Medulla oblongata (tissue), 1 donor: ENCODE results near the gene ALKBH4.
"Not testable (repeated sequence)": the region's sequence is repeated elsewhere in the genome, so short reads cannot be mapped to it uniquely, and the experiment has no call there.

Experiments used
- DNase-seq: peaks from one replicate; pipeline ENCODE4 v3.0.0-alpha.2; 2015; ENCODE audit errors: extremely low spot score

The ALKBH4 gene

DNA sequence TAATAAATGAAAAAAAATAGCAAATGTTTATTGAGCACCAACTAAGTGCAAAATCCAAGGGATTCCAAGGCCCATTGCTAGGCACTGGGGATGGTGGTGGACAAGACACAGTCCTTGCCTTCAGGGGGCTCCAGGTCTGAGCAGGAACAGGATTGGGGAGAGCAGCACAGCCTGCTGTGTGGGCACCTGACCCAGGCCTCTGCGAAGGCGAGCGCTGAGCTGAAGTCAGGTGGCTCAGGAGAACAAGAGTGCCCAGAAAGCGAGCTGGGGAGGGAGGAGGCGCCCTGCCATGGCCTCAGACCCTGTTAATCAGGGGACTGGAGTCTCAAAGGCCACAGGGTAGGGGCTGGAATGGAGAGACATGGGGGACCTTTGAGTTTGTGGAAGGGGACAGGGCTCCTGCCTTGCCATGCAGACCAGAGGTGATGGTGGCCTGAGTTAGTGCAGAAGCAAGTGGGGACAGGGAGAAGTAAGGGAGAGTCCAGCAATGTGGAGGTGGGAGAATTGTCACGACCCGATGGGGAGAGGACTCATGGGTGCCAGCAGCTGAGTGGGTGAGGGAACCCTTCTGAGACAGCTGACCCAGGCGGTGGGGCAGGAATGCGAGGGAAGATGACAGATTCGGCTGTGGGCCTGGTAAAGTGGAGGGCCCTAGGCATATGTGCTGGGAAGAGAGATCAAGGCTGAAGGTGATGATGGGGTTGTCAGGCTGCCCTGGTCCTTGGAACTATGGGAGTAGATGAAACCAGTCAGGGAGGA is 35.3 kb downstream of the ALKBH4 start:
- DNase-seq = no peak

- no peak for DNase-seq
Measured at GRCh38 chr7:102427019-102427405, 37.7 kb downstream of the ALKBH4 start.

GRCh38 chr7:102426268-102427018 is 38.2 kb downstream of the ALKBH4 start:
- DNase-seq = peak; percentile 74

GRCh38 chr7:102425639-102426267 is 38.9 kb downstream of the ALKBH4 start:
- DNase-seq = peak; percentile 60

DNA sequence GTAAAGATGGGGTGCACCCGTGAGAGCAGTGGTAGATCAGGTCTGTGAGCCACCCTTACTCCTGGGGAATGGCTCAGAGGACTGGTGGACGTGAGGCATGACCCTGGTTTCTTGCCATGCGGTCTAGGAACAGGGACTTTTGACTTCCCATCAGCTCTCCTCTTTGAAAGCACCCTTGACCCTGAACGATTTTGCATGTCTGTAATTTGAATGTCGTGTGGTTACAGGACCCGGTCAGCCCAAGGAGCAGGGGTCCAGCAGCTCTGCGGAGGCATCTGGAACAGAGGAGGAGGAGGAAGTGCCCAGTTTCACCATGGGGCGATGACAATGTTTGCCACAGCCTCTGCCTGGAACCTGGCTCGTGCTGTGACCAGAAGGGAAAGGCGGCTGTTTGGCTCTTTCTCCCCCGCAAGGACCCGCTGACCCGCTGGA is 39.9 kb downstream of the ALKBH4 start:
- DNase-seq = peak; percentile 53

DNA sequence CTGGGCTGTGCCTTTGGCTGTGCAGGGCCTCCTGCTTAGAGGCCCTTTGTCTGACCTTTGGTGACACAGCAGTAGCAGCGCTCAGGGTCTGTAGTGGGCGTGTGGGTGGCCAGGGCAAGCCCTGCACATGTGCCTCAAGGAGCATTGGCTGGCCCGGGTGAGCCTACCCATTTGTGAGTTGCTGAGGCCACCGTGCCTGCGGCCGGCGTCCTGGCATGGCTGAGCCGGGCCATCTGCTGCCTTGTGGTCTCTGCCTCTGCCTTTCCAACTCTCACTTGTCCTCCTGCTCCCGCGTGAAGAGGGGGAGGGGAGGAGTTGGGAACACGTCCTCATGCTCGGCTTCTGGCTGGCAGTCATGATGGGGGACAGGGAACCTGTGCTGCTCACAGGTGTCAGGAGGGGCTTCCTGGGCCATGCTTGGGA is 40.5 kb downstream of the ALKBH4 start:
- DNase-seq = no peak

DNA sequence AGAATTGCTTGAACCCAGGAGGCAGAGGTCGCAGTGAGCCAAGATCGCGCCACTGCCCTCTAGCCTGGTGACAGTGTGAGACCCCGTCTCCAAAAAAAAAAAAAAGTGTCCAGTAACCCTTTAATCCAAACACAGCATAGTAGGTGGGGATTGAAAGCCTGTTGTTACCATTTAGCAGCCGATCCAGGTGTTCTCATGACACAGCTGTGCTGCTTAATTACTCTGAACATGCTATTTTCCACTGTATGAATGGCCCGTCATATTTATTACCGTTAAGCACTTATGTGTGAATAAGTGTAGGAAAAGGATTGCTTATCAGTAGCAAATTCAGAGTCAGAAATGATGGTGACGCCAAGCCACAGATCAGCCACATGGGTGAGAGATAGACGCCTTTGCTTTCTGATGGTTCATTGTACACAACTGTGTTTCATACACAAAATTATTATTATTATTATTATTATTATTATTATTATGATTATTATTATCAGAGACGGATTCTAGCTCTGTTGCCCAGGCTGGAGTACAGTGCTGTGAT is 42.9 kb downstream of the ALKBH4 start:
- DNase-seq = no peak

- no peak for DNase-seq
Measured at GRCh38 chr7:102418592-102418991, 46.1 kb downstream of the ALKBH4 start.

DNA sequence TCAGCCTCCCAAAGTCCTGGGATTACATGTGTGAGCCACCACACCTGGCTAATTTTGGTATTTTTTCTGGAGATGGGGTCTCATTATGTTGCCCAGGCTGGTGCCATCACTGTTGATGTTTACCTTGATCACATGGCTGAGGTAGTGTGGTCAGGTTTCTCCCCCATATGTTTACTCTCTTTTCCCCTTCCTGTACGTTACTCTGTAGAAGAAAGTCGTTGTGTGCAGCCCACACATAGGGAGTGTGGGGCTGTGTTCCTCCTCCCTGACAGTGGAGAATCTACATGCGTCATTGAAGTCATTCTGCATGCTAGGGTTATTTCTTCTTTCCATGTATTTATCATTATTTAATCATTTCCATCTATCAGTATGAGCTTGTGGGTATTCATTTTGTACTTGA is 47.6 kb downstream of the ALKBH4 start:
- DNase-seq = no peak

DNA sequence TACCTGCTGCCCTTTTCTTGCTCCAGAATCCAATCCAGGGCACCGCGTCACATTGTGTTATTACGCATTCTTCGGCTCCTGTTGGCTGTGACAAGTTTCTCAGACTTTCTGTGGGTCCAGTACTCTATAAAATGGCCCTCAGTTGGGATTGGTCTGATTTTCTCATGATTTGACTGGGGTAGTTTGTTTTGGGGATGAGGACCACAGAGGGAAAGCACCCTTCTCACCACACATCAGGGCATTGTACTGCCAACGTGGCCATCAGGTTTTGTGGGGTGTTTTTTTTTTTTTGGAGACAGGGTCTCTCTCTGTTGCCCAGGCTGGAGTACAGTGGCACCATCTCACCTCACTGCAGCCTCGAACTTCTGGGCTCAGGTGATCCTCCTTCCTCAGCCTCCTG is 48.3 kb downstream of the ALKBH4 start:
- no peak for DNase-seq

DNA sequence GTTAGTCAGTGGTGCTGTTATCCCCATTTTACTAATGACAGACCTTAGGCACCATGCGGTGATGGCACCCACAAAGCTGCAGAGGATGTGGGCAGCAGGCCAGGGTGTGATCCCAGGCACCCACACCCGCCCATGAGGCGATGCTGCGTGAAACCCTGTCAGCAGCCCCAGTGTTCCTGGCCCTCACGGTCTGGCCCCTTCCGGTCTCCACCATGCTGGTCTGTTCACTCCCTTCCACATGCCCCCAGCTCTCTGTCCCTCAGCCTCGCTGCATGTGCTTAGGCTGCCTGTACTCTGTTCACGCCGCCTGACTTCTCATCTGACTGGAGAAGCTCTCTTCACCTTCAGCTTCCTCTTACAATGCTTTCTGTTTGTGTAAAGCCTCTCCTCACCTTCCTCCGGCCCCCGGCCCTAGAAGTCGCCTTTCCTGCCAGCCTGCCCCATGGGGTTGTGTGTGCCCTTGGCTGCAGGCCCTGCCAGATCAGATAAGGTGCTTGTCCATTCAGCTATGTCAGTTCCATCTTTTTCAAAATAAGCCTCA is 48.9 kb downstream of the ALKBH4 start:
- peak; percentile 54 for DNase-seq

- DNase-seq = no peak
Measured at GRCh38 chr7:102413611-102414010, 51.1 kb downstream of the ALKBH4 start.

DNA sequence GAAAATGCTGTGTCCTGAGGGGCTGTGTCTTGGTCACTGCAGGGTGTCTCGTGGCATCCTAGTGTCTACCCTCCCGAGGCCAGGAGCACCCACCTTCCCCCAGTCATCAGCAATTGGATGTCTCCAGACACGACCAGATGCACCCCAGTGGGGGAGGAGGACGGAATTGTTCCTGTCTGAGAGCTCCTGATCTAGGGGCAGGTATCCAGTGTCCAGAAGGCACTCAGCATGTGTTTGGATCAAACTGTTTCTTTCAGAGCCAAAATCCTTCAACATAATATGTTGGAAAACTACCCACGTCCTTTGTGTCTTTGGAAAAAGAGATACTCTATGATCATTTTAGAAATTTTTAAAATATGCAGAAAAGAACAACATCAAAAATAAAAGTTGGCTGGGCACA is 51.6 kb downstream of the ALKBH4 start:
- no peak for DNase-seq

- DNase-seq = peak; percentile 70
Measured at GRCh38 chr7:102412548-102412947, 52.1 kb downstream of the ALKBH4 start.

- DNase-seq = no peak
Measured at GRCh38 chr7:102410918-102411317, 53.7 kb downstream of the ALKBH4 start.

DNA sequence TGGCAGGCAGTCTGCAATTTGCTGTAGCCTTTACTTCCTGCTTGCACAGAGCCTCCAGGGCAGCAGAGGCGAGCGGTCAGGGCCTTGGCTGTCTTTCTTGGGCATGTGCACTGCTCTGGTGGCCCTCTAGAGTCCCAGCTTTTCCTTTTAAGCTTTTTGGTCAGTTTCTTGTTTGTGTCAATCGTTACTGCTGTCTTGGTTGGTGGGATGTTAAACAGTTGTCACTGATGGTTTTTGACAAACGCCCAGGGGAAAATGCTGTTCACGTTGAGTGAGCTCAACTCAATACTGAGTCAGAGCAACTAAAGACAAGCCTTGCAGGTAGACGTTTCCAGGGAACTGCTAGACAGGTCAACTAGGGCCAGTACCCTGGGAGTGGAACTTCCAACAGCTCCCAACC is 54.5 kb downstream of the ALKBH4 start:
- no peak for DNase-seq

GRCh38 chr7:102409340-102409739 is 55.3 kb downstream of the ALKBH4 start:
- no peak for DNase-seq

GRCh38 chr7:102408530-102408929 is 56.1 kb downstream of the ALKBH4 start:
- not testable (repeated sequence) for DNase-seq

DNA sequence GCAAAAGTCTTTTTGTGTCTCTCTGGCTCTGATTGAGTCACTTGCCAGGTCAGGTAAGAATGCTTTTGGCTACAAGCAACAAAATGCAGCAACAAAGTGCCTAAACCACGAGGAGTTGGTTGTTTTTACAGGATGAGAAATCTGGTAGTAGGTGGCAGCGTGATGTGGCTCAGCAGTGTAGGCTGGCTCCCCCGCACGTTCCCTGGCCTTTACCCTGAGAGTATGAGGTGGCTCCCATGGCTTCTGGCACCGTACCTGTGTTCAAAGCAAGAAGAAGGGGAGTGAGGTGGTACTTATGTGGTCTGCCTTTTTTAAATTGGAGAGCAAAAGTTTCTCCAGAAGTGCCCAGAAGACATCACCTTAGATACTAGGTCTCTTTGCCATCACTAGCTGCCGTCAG is 56.8 kb downstream of the ALKBH4 start:
- no peak for DNase-seq
